Common myeloid progenitor, CD34-positive (primary cell): Measurements from ENCODE around the gene SH2D5.

Experiments
- CTCF ChIA-PET: fragments of 350-600 bp; sonication (Branson Sonifier 250); formaldehyde crosslinking; loops from one replicate; lab custom pipeline; 2021; ENCODE audit warnings: antibody characterized with exemption; lab: Charles Lee
- POLR2A ChIA-PET: fragments of 350-600 bp; sonication (Branson Sonifier 250); formaldehyde crosslinking; loops from one replicate; lab custom pipeline; 2021; ENCODE audit warnings: antibody characterized with exemption; lab: Charles Lee
- DNase-seq, 3 donors: peaks; one replicate each; pipeline versions ENCODE4 v3.0.0 to v3.0.0-alpha.2; 2013
- H3K27ac ChIP-seq, 2 experiments: 1 replicate in 1 of 2; 2 replicates in 1 of 2; pipeline ENCODE4 v1.7.0; 2013; ENCODE audit warnings: inconsistent platforms in 2 of 2, low read length in 2 of 2, mild to moderate bottlenecking in 2 of 2, low read depth in 1 of 2, moderate library complexity in 1 of 2; ENCODE audit not compliant: severe bottlenecking in 2 of 2, insufficient read depth in 1 of 2, poor library complexity in 1 of 2
- H3K27me3 ChIP-seq, 5 experiments: replicated peaks in 2 of 5; 1 replicate in 3 of 5; 2 replicates in 2 of 5; pipeline versions ENCODE4 v1.6.1 to v1.7.0; 2013; ENCODE audit warnings: low read length in 4 of 5, mild to moderate bottlenecking in 2 of 5, moderate library complexity in 2 of 5, inconsistent platforms in 1 of 5; ENCODE audit not compliant: insufficient read depth in 5 of 5, control insufficient read depth in 4 of 5
- H3K36me3 ChIP-seq, 4 experiments: 1 replicate in 2 of 4; 2 replicates in 2 of 4; pipeline versions ENCODE4 v1.6.1 to v1.7.0; 2013; ENCODE audit warnings: low read length in 3 of 4, control low read depth in 1 of 4, mild to moderate bottlenecking in 1 of 4; ENCODE audit not compliant: control insufficient read depth in 4 of 4, insufficient read depth in 4 of 4
- H3K4me1 ChIP-seq, 4 experiments: 1 replicate in 3 of 4; 2 replicates in 1 of 4; pipeline versions ENCODE4 v1.6.1 to v1.7.1; 2013; ENCODE audit warnings: low read length in 3 of 4, mild to moderate bottlenecking in 3 of 4, control low read depth in 1 of 4, inconsistent platforms in 1 of 4, moderate library complexity in 1 of 4; ENCODE audit not compliant: control insufficient read depth in 4 of 4, insufficient read depth in 4 of 4; ENCODE audit errors: control extremely low read depth in 1 of 4
- H3K4me3 ChIP-seq, 7 experiments: 1 replicate in 4 of 7; 2 replicates in 3 of 7; pipeline versions ENCODE4 v1.5.1 to v1.7.0; 2013; ENCODE audit warnings: mild to moderate bottlenecking in 7 of 7, low read length in 6 of 7, moderate library complexity in 6 of 7, inconsistent platforms in 2 of 7, low read depth in 2 of 7, control low read depth in 1 of 7; ENCODE audit not compliant: insufficient read depth in 4 of 7, control insufficient read depth in 1 of 7; ENCODE audit errors: extremely low read depth in 1 of 7
- H3K9me3 ChIP-seq, 5 experiments: 1 replicate in 4 of 5; 2 replicates in 1 of 5; pipeline versions ENCODE4 v1.6.1 to v1.7.1; 2013; ENCODE audit warnings: low read length in 4 of 5, mild to moderate bottlenecking in 2 of 5, inconsistent platforms in 1 of 5, low read depth in 1 of 5, moderate library complexity in 1 of 5; ENCODE audit not compliant: control insufficient read depth in 4 of 5, insufficient read depth in 2 of 5; ENCODE audit errors: control extremely low read depth in 1 of 5
- WGBS: methylation state at CpG from one replicate; pipeline ENCODE4 v1.1.5; 2013; ENCODE audit not compliant: insufficient coverage; 5-methylcytosine and 5-hydroxymethylcytosine counted together

The SH2D5 gene

GRCh38 chr1:20702416-20702815 lies 30.1 kb downstream of the SH2D5 start:
- CTCF ChIA-PET, result interaction anchor here (0.9 to 1.4 kb wide), 4 partner anchors 19 to 493 kb away, joined by 3 to 6 read pairs (median 3); no protein-coding TSS in a partner anchor
- Histone ChIP-seq H3K4me1 (no peaks in the 10 kb centered on the region), H3K27ac (no peak overlapping the region), H3K4me3 (no peak overlapping the region), H3K36me3 (no peaks in the 10 kb centered on the region), H3K27me3 (no peaks in the 10 kb centered on the region), H3K9me3 (no peaks in the 10 kb centered on the region)
- WGBS, result 100% methylated on average over 1 of the region's 1 CpG
- POLR2A ChIA-PET, result no interaction called here
- peak in 2 of 3 donors; percentile 21 to 28 for DNase-seq

GRCh38 chr1:20701847-20702246 lies 30.7 kb downstream of the SH2D5 start:
- no peak for DNase-seq
- Histone ChIP-seq H3K36me3 (no peaks in the 10 kb centered on the region), H3K4me3 (no peak overlapping the region), H3K9me3 (no peaks in the 10 kb centered on the region), H3K27me3 (no peaks in the 10 kb centered on the region), H3K4me1 (peaks cover 0 to 3% (median 2%) of the 10 kb centered on the region in 4 experiments), H3K27ac (no peak overlapping the region)
- WGBS, result 92% methylated on average over 5 of the region's 5 CpGs
- CTCF ChIA-PET, result interaction anchor here (0.9 to 1.4 kb wide), 4 partner anchors 19 to 494 kb away, joined by 3 to 6 read pairs (median 3); no protein-coding TSS in a partner anchor
- POLR2A ChIA-PET, result no interaction called here

GRCh38 chr1:20701446-20701845 lies 31.1 kb downstream of the SH2D5 start:
- DNase-seq, result no peak
- peaks cover 0 to 6% (median 3%) of the 10 kb centered on the region in 4 experiments for H3K4me1 ChIP-seq
- H3K36me3 ChIP-seq, result no peaks in the 10 kb centered on the region
- ChIA-PET POLR2A (no interaction called here), CTCF (interaction anchor here (1.0 to 1.4 kb wide), 3 partner anchors 23 to 494 kb away, joined by 3 to 6 read pairs (median 3); no protein-coding TSS in a partner anchor)
- 90% methylated on average over 9 of the region's 9 CpGs for WGBS
- H3K27ac ChIP-seq, result no peak overlapping the region
- no peaks in the 10 kb centered on the region for H3K27me3 ChIP-seq
- H3K4me3 ChIP-seq, result no peak overlapping the region
- no peaks in the 10 kb centered on the region for H3K9me3 ChIP-seq

- Histone ChIP-seq H3K27ac (no peak overlapping the region), H3K27me3 (no peaks in the 10 kb centered on the region), H3K4me1 (peaks cover 0 to 14% (median 7%) of the 10 kb centered on the region in 4 experiments), H3K9me3 (no peaks in the 10 kb centered on the region), H3K4me3 (no peak overlapping the region), H3K36me3 (no peaks in the 10 kb centered on the region)
- WGBS, result 94% methylated on average over 16 of the region's 17 CpGs
- ChIA-PET CTCF (interaction anchor here (2.6 kb wide), 1 partner anchor 23 kb away, joined by 7 read pairs; no protein-coding TSS in a partner anchor), POLR2A (no interaction called here)
- DNase-seq, result no peak
Measured at GRCh38 chr1:20700636-20701215, 31.8 kb downstream of the SH2D5 start.

- H3K4me1 ChIP-seq, result peaks cover 0 to 14% (median 7%) of the 10 kb centered on the region in 4 experiments
- CTCF ChIA-PET, result interaction anchor here (0.6 to 3.7 kb wide), 4 partner anchors 19 to 133 kb away, joined by 3 to 14 read pairs (median 5); partner anchors contain the start of gene KIF17
- POLR2A ChIA-PET, result interaction anchor here (0.5 kb wide), 1 partner anchor 86 kb away, joined by 3 read pairs; no protein-coding TSS in a partner anchor
- no peak overlapping the region for H3K27ac ChIP-seq
- DNase-seq, result no peak
- no peaks in the 10 kb centered on the region for H3K27me3 ChIP-seq
- H3K9me3 ChIP-seq, result no peaks in the 10 kb centered on the region
- 96% methylated on average over 8 of the region's 9 CpGs for WGBS
- H3K36me3 ChIP-seq, result no peaks in the 10 kb centered on the region
- no peak overlapping the region for H3K4me3 ChIP-seq
Measured at GRCh38 chr1:20699558-20699957, 32.9 kb downstream of the SH2D5 start.

- ChIA-PET CTCF (interaction anchor here (1.1 to 3.8 kb wide), 7 partner anchors 10 to 39 kb away, joined by 3 to 18 read pairs (median 5); partner anchors contain the start of gene KIF17), POLR2A (interaction anchor here (0.6 kb wide), 1 partner anchor 183 kb away, joined by 5 read pairs; no protein-coding TSS in a partner anchor)
- WGBS, result 92% methylated on average over 14 of the region's 18 CpGs
- H3K27ac ChIP-seq, result no peak overlapping the region
- H3K4me3 ChIP-seq, result no peak overlapping the region
- no peaks in the 10 kb centered on the region for H3K27me3 ChIP-seq
- H3K36me3 ChIP-seq, result no peaks in the 10 kb centered on the region
- H3K4me1 ChIP-seq, result peaks cover 0 to 14% (median 7%) of the 10 kb centered on the region in 4 experiments
- DNase-seq, result no peak
- H3K9me3 ChIP-seq, result no peaks in the 10 kb centered on the region
Measured at GRCh38 chr1:20698195-20698910, 34.1 kb downstream of the SH2D5 start.
